SH-SY5Y (cell line): Measurements from ENCODE around the gene CPXM2.

ENCODE experiments used
- GATA2 ChIP-seq: IDR thresholded peaks from 2 replicates; pipeline ENCODE4 v1.6.1; 2011; ENCODE audit warnings: mild to moderate bottlenecking, low read depth, low read length
- GATA3 ChIP-seq: IDR thresholded peaks from 2 replicates; pipeline ENCODE4 v1.6.1; 2011; ENCODE audit warnings: low read depth, mild to moderate bottlenecking, low read length, moderate library complexity

GRCh38 chr10:123837756-123838155, 53.9 kb downstream of the CPXM2 start:
- no peak for TF ChIP-seq GATA3
- TF ChIP-seq GATA2, result no peak
